HG03457 (cell line): Measurements from ENCODE around the gene CEP41.

Source experiments
- ATAC-seq: cut with Tn5 transposase; IDR thresholded peaks from one replicate; pipeline ENCODE4 v1.9.1; 2021; ENCODE audit warnings: moderate number of reproducible peaks; ENCODE audit not compliant: unreplicated experiment

Gene CEP41

GRCh38 chr7:130374507-130374906 is 66.3 kb downstream of the CEP41 start:
- ATAC-seq: no peak

- no peak for ATAC-seq
Observed at GRCh38 chr7:130372402-130373165, 68.2 kb downstream of the CEP41 start.

DNA sequence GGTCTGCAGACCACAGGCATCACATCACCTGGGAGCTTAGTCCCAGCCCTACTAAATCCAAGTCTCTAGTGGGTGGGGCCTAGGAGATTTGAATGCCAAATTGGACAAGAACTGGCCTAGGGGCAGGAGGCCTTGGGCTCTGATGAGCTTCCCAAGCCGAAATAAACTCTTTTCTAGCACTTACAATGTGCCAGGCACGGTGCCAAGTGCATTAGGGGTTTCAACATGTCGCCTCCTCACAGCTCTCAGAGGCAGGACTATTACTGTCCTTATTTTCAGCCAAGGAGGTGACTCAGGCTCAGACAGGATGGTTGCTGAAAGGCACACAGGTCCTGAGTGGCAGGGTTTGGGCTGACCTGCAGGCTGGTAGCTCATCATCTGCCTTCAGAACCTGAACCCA is 69.8 kb downstream of the CEP41 start:
- no peak for ATAC-seq

DNA sequence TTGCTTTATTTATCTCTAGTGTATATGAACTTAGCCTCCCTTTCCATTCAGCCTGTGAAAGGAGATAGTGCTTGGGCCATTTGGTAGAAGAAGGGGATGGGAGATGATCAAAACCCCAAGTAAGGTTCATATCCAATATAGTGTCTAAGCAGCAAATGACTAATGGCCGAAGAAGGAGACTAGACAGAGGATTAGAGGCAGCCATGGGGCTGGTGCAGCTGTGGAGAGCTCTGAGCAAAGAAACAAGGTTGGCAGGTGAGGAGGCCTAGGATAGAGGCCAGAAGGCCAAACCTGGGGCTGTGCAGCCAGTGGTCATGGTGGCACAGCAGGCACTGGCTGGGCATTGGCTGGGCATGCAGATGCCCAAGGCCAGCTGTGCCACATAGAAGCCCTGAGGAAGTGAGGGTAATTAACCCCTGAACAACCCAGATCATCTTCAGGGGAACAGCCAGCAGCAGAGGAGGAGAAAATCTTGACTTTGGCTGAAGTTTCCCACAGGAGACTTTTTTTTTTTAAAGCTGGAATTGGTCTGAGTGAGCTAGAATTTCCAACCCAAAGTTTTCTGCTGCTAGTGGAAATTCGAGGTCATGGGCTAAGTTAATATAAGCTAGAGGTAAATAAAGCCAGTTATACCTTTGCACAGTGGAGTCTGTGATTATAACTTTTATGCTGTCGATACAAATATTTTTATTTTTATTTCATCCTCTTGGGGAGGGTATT is 70.8 kb downstream of the CEP41 start:
- ATAC-seq: no peak

- no peak for ATAC-seq
Observed at GRCh38 chr7:130369110-130369711, 71.6 kb downstream of the CEP41 start.

GRCh38 chr7:130367836-130368746 is 72.7 kb downstream of the CEP41 start:
- ATAC-seq: no peak

DNA sequence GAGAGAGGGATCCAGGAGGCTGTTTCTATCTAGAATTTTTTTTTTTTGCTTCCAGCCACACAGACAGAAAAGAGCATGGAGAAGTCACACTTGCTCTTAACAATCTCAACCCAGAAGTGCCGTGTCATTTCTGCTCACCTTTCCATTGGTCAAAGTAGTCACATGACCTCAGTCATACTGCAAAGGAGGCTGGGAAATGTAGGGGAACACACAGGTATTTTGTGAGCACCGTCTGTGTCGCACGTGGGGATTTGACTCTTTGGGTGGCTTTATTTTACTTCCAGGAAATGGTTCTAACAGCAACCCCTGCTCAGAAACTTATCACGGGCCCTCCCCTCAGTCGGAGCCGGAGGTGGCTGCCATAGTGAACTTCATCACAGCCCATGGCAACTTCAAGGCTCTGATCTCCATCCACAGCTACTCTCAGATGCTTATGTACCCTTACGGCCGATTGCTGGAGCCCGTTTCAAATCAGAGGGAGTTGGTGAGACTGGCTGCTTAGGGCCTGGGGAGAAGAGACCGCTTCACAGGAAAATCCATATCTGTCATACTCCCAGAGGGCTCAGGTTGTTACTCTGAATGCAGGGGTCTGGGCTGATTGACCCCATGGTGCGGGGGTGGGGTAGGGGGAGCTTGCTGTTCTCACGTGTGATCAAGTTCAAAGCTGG is 73.6 kb downstream of the CEP41 start:
- no peak for ATAC-seq

- ATAC-seq: no peak
Observed at GRCh38 chr7:130366564-130366963, 74.3 kb downstream of the CEP41 start.

GRCh38 chr7:130365511-130366441 is 75.0 kb downstream of the CEP41 start:
- ATAC-seq: no peak

- ATAC-seq: no peak
Observed at GRCh38 chr7:130365088-130365487, 75.7 kb downstream of the CEP41 start.

- ATAC-seq: no peak
Observed at GRCh38 chr7:130364451-130364850, 76.4 kb downstream of the CEP41 start.

DNA sequence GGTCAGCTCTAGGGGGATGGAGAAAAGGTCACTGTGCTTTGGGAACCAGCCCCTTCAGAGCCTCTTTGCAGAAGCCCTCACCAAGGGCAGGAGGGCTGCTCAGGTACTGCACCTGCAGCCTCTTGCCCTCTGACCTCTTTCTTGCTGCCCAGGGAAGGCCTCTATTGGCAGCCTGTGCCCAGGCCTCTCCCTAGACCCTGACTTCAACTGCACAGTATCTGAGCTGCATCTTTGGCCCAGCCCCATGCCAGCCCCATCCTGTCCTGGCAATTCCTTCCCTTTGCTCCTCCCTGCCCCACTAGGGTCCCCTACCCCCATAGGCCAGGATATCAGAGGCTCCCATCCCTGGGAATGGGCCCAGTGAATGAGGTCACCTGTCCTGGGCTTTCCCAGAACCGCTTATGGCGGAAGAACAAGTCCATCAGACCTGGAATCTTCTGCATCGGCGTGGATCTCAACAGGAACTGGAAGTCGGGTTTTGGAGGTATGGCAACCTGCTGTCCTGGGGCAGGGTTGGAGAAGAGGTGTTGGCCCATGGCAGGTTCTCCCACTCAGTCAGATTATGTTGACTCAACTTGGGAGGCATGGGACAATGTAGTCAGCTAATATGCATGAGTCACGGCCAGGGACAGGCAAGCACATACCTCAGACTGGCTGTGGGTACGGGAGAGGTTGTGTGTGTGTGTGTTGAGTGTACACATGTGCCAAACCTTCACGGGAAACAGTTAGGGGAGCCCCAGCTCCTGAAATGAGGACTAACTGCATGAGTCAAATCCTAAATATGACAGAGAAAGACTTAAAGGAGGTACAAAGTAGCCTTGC is 77.6 kb downstream of the CEP41 start:
- ATAC-seq: no peak

DNA sequence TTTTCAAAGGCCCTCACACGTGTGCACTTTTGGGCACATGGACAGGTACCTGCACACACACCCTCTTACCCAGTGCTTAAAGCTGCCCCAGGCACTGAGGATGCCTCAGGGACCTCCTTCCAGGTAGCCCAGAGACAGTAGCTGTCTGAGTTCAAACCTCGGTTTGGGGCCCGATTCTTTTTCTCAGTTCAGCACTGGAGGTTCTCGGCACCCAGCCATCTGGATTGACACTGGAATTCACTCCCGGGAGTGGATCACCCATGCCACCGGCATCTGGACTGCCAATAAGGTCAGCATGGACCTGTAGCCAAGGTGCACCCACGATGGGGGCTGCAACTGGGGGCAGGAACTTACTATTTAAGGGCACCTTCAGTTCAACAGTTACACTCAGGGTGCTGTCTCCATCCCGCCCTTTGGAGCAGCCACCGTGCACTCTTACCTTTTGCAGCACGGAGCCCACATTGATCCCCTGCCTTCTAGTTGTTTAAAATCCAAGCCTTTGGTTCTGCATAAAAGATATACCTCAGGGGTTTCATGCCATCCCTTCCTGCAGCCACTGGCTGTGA is 78.5 kb downstream of the CEP41 start:
- no peak for ATAC-seq

GRCh38 chr7:130361681-130362080 is 79.1 kb downstream of the CEP41 start:
- ATAC-seq: no peak

- ATAC-seq: no peak
Observed at GRCh38 chr7:130360518-130360917, 80.3 kb downstream of the CEP41 start.

- ATAC-seq: no peak
Observed at GRCh38 chr7:130359276-130359857, 81.4 kb downstream of the CEP41 start.

- no peak for ATAC-seq
Observed at GRCh38 chr7:130358471-130358870, 82.3 kb downstream of the CEP41 start.
